Glutamatergic neuron (in vitro differentiated cells): Measurements from ENCODE around the gene HSD17B10. TPM values are rescaled to one million over a fixed set of nuclear protein-coding genes. Genes with fewer than 3 reads are reported as not detected.

Experiments used
- DNase-seq: peaks from one replicate; pipeline ENCODE4 v3.0.0; 2022
- H3K27ac Mint-ChIP-seq: one replicate; pipeline ENCODE4 v1.8.0; 2020; ENCODE audit warnings: mild to moderate bottlenecking, mixed read lengths, inconsistent platforms; ENCODE audit not compliant: unreplicated experiment
- H3K27me3 Mint-ChIP-seq: one replicate; pipeline ENCODE4 v1.8.0; 2020; ENCODE audit warnings: mild to moderate bottlenecking, moderate library complexity, mixed read lengths, inconsistent platforms; ENCODE audit not compliant: unreplicated experiment
- H3K36me3 Mint-ChIP-seq: one replicate; pipeline ENCODE4 v1.8.0; 2020; ENCODE audit warnings: mild to moderate bottlenecking, mixed read lengths, inconsistent platforms; ENCODE audit not compliant: unreplicated experiment
- H3K4me1 Mint-ChIP-seq: one replicate; pipeline ENCODE4 v1.8.0; 2020; ENCODE audit warnings: mild to moderate bottlenecking, low read depth, mixed read lengths, inconsistent platforms; ENCODE audit not compliant: unreplicated experiment
- H3K4me3 Mint-ChIP-seq: one replicate; pipeline ENCODE4 v1.8.0; 2020; ENCODE audit warnings: mild to moderate bottlenecking, mixed read lengths, inconsistent platforms; ENCODE audit not compliant: unreplicated experiment
- H3K9me3 Mint-ChIP-seq: one replicate; pipeline ENCODE4 v1.8.0; 2020; ENCODE audit warnings: mild to moderate bottlenecking, moderate library complexity, mixed read lengths, inconsistent platforms; ENCODE audit not compliant: unreplicated experiment
- total RNA-seq: library from RNA; stranded (reverse); fragmentation: NEBNext Ultra II Directional; extraction: Animal tissue kit (Norgen Biotek cat#: 25700); gene quantifications from one replicate; pipeline ENCODE4 v1.2.1, GENCODE V29; 2021; ENCODE audit not compliant: unreplicated experiment
- TF ChIP-seq, protein P1 (sequence below): fragments of 200-600 bp; sonication (generic); IDR thresholded peaks from one replicate; pipeline ENCODE4 v1.5.0; 2021; ENCODE audit not compliant: partially characterized antibody, unreplicated experiment

HSD17B10 gene
- total RNA-seq, 1 donor from 2014 or later = 89.0 TPM

GRCh38 chrX:53412446-53412845 lies 21.7 kb downstream of the HSD17B10 start:
- Mint-ChIP-seq H3K27ac (no peak overlapping the region), H3K9me3 (peaks cover under 1% of the 10 kb centered on the region), H3K27me3 (no peaks in the 10 kb centered on the region), H3K4me1 (no peaks in the 10 kb centered on the region), H3K36me3 (no peaks in the 10 kb centered on the region), H3K4me3 (no peak overlapping the region)
- DNase-seq = no peak
- TF ChIP-seq, protein P1, sequence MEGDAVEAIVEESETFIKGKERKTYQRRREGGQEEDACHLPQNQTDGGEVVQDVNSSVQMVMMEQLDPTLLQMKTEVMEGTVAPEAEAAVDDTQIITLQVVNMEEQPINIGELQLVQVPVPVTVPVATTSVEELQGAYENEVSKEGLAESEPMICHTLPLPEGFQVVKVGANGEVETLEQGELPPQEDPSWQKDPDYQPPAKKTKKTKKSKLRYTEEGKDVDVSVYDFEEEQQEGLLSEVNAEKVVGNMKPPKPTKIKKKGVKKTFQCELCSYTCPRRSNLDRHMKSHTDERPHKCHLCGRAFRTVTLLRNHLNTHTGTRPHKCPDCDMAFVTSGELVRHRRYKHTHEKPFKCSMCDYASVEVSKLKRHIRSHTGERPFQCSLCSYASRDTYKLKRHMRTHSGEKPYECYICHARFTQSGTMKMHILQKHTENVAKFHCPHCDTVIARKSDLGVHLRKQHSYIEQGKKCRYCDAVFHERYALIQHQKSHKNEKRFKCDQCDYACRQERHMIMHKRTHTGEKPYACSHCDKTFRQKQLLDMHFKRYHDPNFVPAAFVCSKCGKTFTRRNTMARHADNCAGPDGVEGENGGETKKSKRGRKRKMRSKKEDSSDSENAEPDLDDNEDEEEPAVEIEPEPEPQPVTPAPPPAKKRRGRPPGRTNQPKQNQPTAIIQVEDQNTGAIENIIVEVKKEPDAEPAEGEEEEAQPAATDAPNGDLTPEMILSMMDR = no peak

- Mint-ChIP-seq H3K9me3 (no peaks in the 10 kb centered on the region), H3K4me1 (peaks cover 3% of the 10 kb centered on the region), H3K4me3 (no peak overlapping the region), H3K27ac (no peak overlapping the region), H3K27me3 (no peaks in the 10 kb centered on the region), H3K36me3 (no peaks in the 10 kb centered on the region)
- DNase-seq = no peak
- TF ChIP-seq, protein P1 = no peak
Observed at GRCh38 chrX:53403535-53403934, 30.6 kb downstream of the HSD17B10 start.

GRCh38 chrX:53398216-53398615 lies 36.0 kb downstream of the HSD17B10 start:
- TF ChIP-seq, protein P1 = no peak
- no peaks in the 10 kb centered on the region for H3K27me3 Mint-ChIP-seq
- H3K4me3 Mint-ChIP-seq = no peak overlapping the region
- no peaks in the 10 kb centered on the region for H3K36me3 Mint-ChIP-seq
- no peaks in the 10 kb centered on the region for H3K9me3 Mint-ChIP-seq
- no peak for DNase-seq
- no peak overlapping the region for H3K27ac Mint-ChIP-seq
- peaks cover 3% of the 10 kb centered on the region for H3K4me1 Mint-ChIP-seq

- Mint-ChIP-seq H3K4me3 (no peak overlapping the region), H3K4me1 (peaks cover under 1% of the 10 kb centered on the region), H3K27me3 (no peaks in the 10 kb centered on the region), H3K36me3 (no peaks in the 10 kb centered on the region), H3K9me3 (no peaks in the 10 kb centered on the region), H3K27ac (no peak overlapping the region)
- DNase-seq = no peak
- TF ChIP-seq, protein P1 = no peak
Observed at GRCh38 chrX:53395605-53396298, 38.4 kb downstream of the HSD17B10 start.

GRCh38 chrX:53383376-53384076 lies 50.6 kb downstream of the HSD17B10 start:
- no peak overlapping the region for H3K4me3 Mint-ChIP-seq
- H3K27ac Mint-ChIP-seq = no peak overlapping the region
- TF ChIP-seq, protein P1 = no peak
- no peak for DNase-seq
- H3K4me1 Mint-ChIP-seq = no peaks in the 10 kb centered on the region
- peaks cover 3% of the 10 kb centered on the region for H3K9me3 Mint-ChIP-seq
- H3K36me3 Mint-ChIP-seq = no peaks in the 10 kb centered on the region
- H3K27me3 Mint-ChIP-seq = peaks cover 2% of the 10 kb centered on the region
